CD4-positive, CD25-positive, alpha-beta regulatory T cell (primary cell): ENCODE data around the gene RPTOR. TPM values are rescaled to one million over a fixed set of nuclear protein-coding genes. Genes with fewer than 3 reads are reported as not detected.

Experiments used
- ATAC-seq, 2 donors: fragments of 150-1000 bp; cut with Tn5 transposase; one replicate each; pipeline ENCODE4 v1.10.0; 2021; ENCODE audit warnings: low read depth in 2 of 2, moderate number of reproducible peaks in 2 of 2, moderate library complexity in 1 of 2
- DNase-seq, 3 donors: peaks; one replicate each; pipeline versions ENCODE4 v3.0.0 to v3.0.0-alpha.2; 2012 to 2022; ENCODE audit warnings: mixed read lengths in 1 of 3
- H3K27ac ChIP-seq: one replicate; pipeline ENCODE4 v1.7.0; 2013; ENCODE audit warnings: mild to moderate bottlenecking, low read length; ENCODE audit not compliant: insufficient read depth, poor library complexity, severe bottlenecking
- H3K27me3 ChIP-seq: one replicate; pipeline ENCODE4 v1.7.0; 2013; ENCODE audit warnings: low read length; ENCODE audit not compliant: control insufficient read depth, insufficient read depth
- H3K36me3 ChIP-seq: one replicate; pipeline ENCODE4 v1.7.0; 2013; ENCODE audit warnings: mild to moderate bottlenecking, low read length, moderate library complexity; ENCODE audit not compliant: control insufficient read depth, insufficient read depth
- H3K4me1 ChIP-seq: 2 replicates; pipeline ENCODE4 v1.7.0; 2013; ENCODE audit warnings: mild to moderate bottlenecking, low read length; ENCODE audit not compliant: insufficient read depth, control insufficient read depth, poor library complexity, severe bottlenecking
- H3K4me3 ChIP-seq: one replicate; pipeline ENCODE4 v1.7.0; 2013; ENCODE audit warnings: low read depth, mild to moderate bottlenecking, low read length, moderate library complexity
- H3K9me3 ChIP-seq, 2 experiments: 1 replicate in 1 of 2; 2 replicates in 1 of 2; pipeline ENCODE4 v1.7.0; 2013; ENCODE audit warnings: low read length in 2 of 2, mild to moderate bottlenecking in 1 of 2, moderate library complexity in 1 of 2; ENCODE audit not compliant: control insufficient read depth in 2 of 2
- H3K27ac Mint-ChIP-seq, 3 donors: one replicate each; pipeline ENCODE4 v1.8.0; 2020 to 2022; ENCODE audit warnings: mild to moderate bottlenecking in 3 of 3, mixed read lengths in 3 of 3, moderate library complexity in 2 of 3
- H3K27me3 Mint-ChIP-seq: one replicate; pipeline ENCODE4 v1.8.0; 2022; ENCODE audit warnings: mild to moderate bottlenecking, mixed read lengths
- H3K36me3 Mint-ChIP-seq: one replicate; pipeline ENCODE4 v1.8.0; 2020; ENCODE audit warnings: mixed read lengths
- H3K4me1 Mint-ChIP-seq, 4 donors: one replicate each; pipeline ENCODE4 v1.8.0; 2020 to 2022; ENCODE audit warnings: mixed read lengths in 4 of 4, mild to moderate bottlenecking in 1 of 4
- H3K4me3 Mint-ChIP-seq, 4 donors: one replicate each; pipeline ENCODE4 v1.8.0; 2020 to 2022; ENCODE audit warnings: mild to moderate bottlenecking in 4 of 4, mixed read lengths in 4 of 4, moderate library complexity in 3 of 4
- H3K9me3 Mint-ChIP-seq, 7 donors: one replicate each; pipeline ENCODE4 v1.8.0; 2020 to 2022; ENCODE audit warnings: mixed read lengths in 7 of 7, mild to moderate bottlenecking in 3 of 7, moderate library complexity in 2 of 7
- polyA plus RNA-seq, 4 donors: library from polyadenylated mRNA; unstranded; fragments of 300-500 nt; fragmentation: Illumina TruSeq; gene quantifications; one replicate each; pipeline ENCODE4 v1.2.3, GENCODE V29; 2021
- total RNA-seq: library from RNA; stranded (reverse); gene quantifications from one replicate; pipeline ENCODE4 v1.2.3, GENCODE V29; 2022

The RPTOR gene
- total and polyA plus RNA-seq, 5 donors from 2014 or later = 4.7 to 70.1 (median 8.2) TPM

DNA sequence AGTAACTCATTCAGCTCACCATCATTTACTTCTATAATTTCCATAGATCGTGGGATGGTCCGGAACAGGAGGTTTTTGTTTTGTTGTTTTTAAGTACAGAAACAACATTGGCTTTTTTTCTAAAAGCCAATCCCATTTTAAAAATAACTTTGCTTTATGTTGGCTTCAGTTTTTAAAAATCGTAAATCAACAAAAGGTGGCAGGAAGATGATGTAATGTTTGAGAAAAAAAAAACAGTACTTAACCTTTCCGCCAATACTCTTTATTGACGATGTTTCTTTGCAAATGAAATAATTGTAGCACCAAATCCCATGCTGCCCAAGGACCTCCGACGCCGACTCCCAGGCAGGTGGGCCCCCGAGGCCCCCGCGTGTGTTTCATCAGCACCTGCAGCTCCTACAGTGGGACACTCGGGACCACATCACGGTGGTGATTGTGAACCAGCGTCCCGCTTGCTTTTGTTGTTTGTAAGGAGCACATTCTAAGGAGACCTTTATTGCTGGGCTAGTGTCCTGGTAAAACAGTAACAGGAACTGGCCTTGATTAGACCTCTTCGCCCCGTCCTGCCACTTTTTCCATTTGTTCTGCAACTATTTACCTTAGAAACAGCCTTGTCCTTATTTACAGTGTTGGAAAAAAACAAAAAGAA, 306.8 kb downstream of the RPTOR start:
- ATAC-seq = no peak
- H3K4me1 Mint-ChIP-seq = peaks cover 24 to 60% (median 38%) of the 10 kb centered on the region in 4 donors
- peaks cover 36% of the 10 kb centered on the region for H3K4me1 ChIP-seq

GRCh38 chr17:80852476-80853015, 307.9 kb downstream of the RPTOR start:
- peaks cover 36% of the 10 kb centered on the region for H3K4me1 ChIP-seq
- no peak for ATAC-seq
- no peak for DNase-seq
- peaks cover 12% of the 10 kb centered on the region for H3K36me3 Mint-ChIP-seq
- peaks cover 24 to 59% (median 36%) of the 10 kb centered on the region in 4 donors for H3K4me1 Mint-ChIP-seq
- H3K4me3 ChIP-seq = no peak overlapping the region
- no peak overlapping the region for H3K27ac ChIP-seq
- H3K27me3 Mint-ChIP-seq = no peaks in the 10 kb centered on the region
- peaks cover 4% of the 10 kb centered on the region for H3K36me3 ChIP-seq
- no peaks in the 10 kb centered on the region for H3K9me3 ChIP-seq
- H3K27ac Mint-ChIP-seq = no peak overlapping the region
- no peaks in the 10 kb centered on the region for H3K9me3 Mint-ChIP-seq
- no peak overlapping the region for H3K4me3 Mint-ChIP-seq
- H3K27me3 ChIP-seq = no peaks in the 10 kb centered on the region

More for the DNA sequence above, 306.8 kb downstream of the RPTOR start:
- no peak for DNase-seq
- Histone ChIP-seq H3K9me3 (no peaks in the 10 kb centered on the region), H3K36me3 (peaks cover 4% of the 10 kb centered on the region), H3K27me3 (no peaks in the 10 kb centered on the region), H3K27ac (no peak overlapping the region), H3K4me3 (no peak overlapping the region)
- Mint-ChIP-seq H3K36me3 (peaks cover 11% of the 10 kb centered on the region), H3K27me3 (no peaks in the 10 kb centered on the region), H3K27ac (peak overlapping the region in 2 of 3 donors; percentile 71 to 82), H3K4me3 (peak overlapping the region in 1 of 4 donors; percentile 32), H3K9me3 (no peaks in the 10 kb centered on the region)

DNA sequence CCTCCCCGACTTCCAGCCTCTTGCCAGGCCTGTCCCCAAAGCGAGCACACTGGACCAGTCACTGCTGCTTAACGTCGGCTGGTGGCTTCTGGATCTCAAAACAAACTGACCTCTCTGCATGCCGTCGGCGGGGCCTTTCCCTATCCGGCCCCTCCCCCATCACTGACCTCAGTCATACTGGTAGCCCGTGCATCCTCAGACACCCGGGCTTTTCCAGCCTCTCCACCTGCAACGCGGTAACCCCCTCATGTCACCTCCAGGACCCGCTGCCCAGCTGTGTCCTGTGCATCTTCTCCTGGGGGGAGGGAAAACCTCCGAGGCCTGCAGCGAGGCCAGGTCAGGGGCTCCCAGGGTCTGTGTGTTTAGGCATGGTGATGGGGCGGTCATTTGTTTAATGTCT, 308.4 kb downstream of the RPTOR start:
- Mint-ChIP-seq H3K27me3 (no peaks in the 10 kb centered on the region), H3K27ac (peak overlapping the region in 1 of 3 donors; percentile 74), H3K4me3 (no peak overlapping the region), H3K9me3 (no peaks in the 10 kb centered on the region), H3K36me3 (peaks cover 12% of the 10 kb centered on the region), H3K4me1 (peaks cover 19 to 57% (median 32%) of the 10 kb centered on the region in 4 donors)
- no peak for DNase-seq
- Histone ChIP-seq H3K4me3 (no peak overlapping the region), H3K27me3 (no peaks in the 10 kb centered on the region), H3K36me3 (peaks cover 4% of the 10 kb centered on the region), H3K4me1 (peaks cover 32% of the 10 kb centered on the region), H3K9me3 (no peaks in the 10 kb centered on the region), H3K27ac (no peak overlapping the region)
- ATAC-seq = no peak

- Histone ChIP-seq H3K27ac (no peak overlapping the region), H3K36me3 (peaks cover 4% of the 10 kb centered on the region), H3K4me1 (peaks cover 21% of the 10 kb centered on the region), H3K4me3 (no peak overlapping the region), H3K9me3 (no peaks in the 10 kb centered on the region), H3K27me3 (no peaks in the 10 kb centered on the region)
- peaks cover 20% of the 10 kb centered on the region for H3K36me3 Mint-ChIP-seq
- ATAC-seq (no peak), DNase-seq (no peak)
- no peaks in the 10 kb centered on the region for H3K9me3 Mint-ChIP-seq
- peaks cover 16 to 53% (median 29%) of the 10 kb centered on the region in 4 donors for H3K4me1 Mint-ChIP-seq
- no peak overlapping the region for H3K4me3 Mint-ChIP-seq
- no peak overlapping the region for H3K27ac Mint-ChIP-seq
- no peaks in the 10 kb centered on the region for H3K27me3 Mint-ChIP-seq
Observed at GRCh38 chr17:80854220-80854619, 309.6 kb downstream of the RPTOR start.

GRCh38 chr17:80855196-80855947, 310.7 kb downstream of the RPTOR start:
- peaks cover 4% of the 10 kb centered on the region for H3K36me3 ChIP-seq
- Mint-ChIP-seq H3K4me1 (peaks cover 14 to 48% (median 29%) of the 10 kb centered on the region in 4 donors), H3K36me3 (peaks cover 21% of the 10 kb centered on the region), H3K4me3 (peak overlapping the region in 1 of 4 donors; percentile 62), H3K27ac (peak overlapping the region; percentile 79 to 98 (median 96)), H3K27me3 (no peaks in the 10 kb centered on the region), H3K9me3 (no peaks in the 10 kb centered on the region)
- H3K4me1 ChIP-seq = peaks cover 24% of the 10 kb centered on the region
- ATAC-seq (no peak), DNase-seq (no peak)
- no peaks in the 10 kb centered on the region for H3K27me3 ChIP-seq
- no peaks in the 10 kb centered on the region for H3K9me3 ChIP-seq
- no peak overlapping the region for H3K27ac ChIP-seq
- no peak overlapping the region for H3K4me3 ChIP-seq

- Mint-ChIP-seq H3K27ac (peak overlapping the region; percentile 92 to 98 (median 96)), H3K9me3 (no peaks in the 10 kb centered on the region), H3K27me3 (no peaks in the 10 kb centered on the region), H3K36me3 (peaks cover 21% of the 10 kb centered on the region), H3K4me3 (peak overlapping the region in 3 of 4 donors; percentile 26 to 62 (median 62)), H3K4me1 (peaks cover 16 to 51% (median 30%) of the 10 kb centered on the region in 4 donors)
- peak; percentile 44 to 97 (median 57) for DNase-seq
- peak; percentile 99 to 100 for ATAC-seq
- H3K9me3 ChIP-seq = no peaks in the 10 kb centered on the region
- H3K4me3 ChIP-seq = peak overlapping the region; percentile 34
- H3K27me3 ChIP-seq = no peaks in the 10 kb centered on the region
- H3K27ac ChIP-seq = peak overlapping the region; percentile 82
- H3K36me3 ChIP-seq = peaks cover 4% of the 10 kb centered on the region
- peaks cover 32% of the 10 kb centered on the region for H3K4me1 ChIP-seq
Observed at GRCh38 chr17:80855948-80856862, 311.6 kb downstream of the RPTOR start.
